Astrocyte (in vitro differentiated cells and primary cell): ENCODE results near the gene PIP4K2A. TPM values are rescaled to one million over a fixed set of nuclear protein-coding genes. Genes with fewer than 3 reads are reported as not detected.

Experiments used
- DNase-seq: peaks from one replicate; pipeline ENCODE4 v3.0.0-alpha.2; 2010; ENCODE audit warnings: low read depth
- FAIRE-seq: peaks from 2 replicates; lab custom pipeline; 2011; peaks lifted over from hg19 to GRCh38; lab: Jason Lieb, UNC
- H2AFZ ChIP-seq: 2 replicates; pipeline ENCODE4 v1.6.0; 2012; ENCODE audit warnings: low read depth, low read length, inconsistent platforms
- H3K27ac ChIP-seq: 2 replicates; pipeline ENCODE4 v1.5.1; 2011; ENCODE audit warnings: low read depth, low read length, inconsistent platforms
- H3K27me3 ChIP-seq: 2 replicates; pipeline ENCODE4 v1.6.0; 2011; ENCODE audit warnings: low read length, inconsistent platforms; ENCODE audit not compliant: insufficient read depth
- H3K36me3 ChIP-seq: 2 replicates; pipeline ENCODE4 v1.5.1; 2011; ENCODE audit warnings: low read length, inconsistent platforms; ENCODE audit not compliant: insufficient read depth
- H3K4me1 ChIP-seq: 2 replicates; pipeline ENCODE4 v1.5.1; 2011; ENCODE audit warnings: low read length, inconsistent platforms; ENCODE audit not compliant: insufficient read depth
- H3K4me2 ChIP-seq: 2 replicates; pipeline ENCODE4 v1.6.0; 2012; ENCODE audit warnings: low read length, inconsistent platforms
- H3K4me3 ChIP-seq: 2 replicates; pipeline ENCODE4 v1.5.1; 2011; ENCODE audit warnings: low read depth, mild to moderate bottlenecking, low read length, inconsistent platforms; ENCODE audit not compliant: insufficient read depth
- H3K79me2 ChIP-seq: 2 replicates; pipeline ENCODE4 v1.6.0; 2012; ENCODE audit warnings: mild to moderate bottlenecking, low read length, inconsistent platforms; ENCODE audit not compliant: insufficient read depth
- H3K9ac ChIP-seq: 2 replicates; pipeline ENCODE4 v1.6.0; 2012; ENCODE audit warnings: mild to moderate bottlenecking, low read length, inconsistent platforms
- H3K9me3 ChIP-seq: 2 replicates; pipeline ENCODE4 v1.5.1; 2012; ENCODE audit warnings: low read depth, mild to moderate bottlenecking, low read length, inconsistent platforms; ENCODE audit not compliant: insufficient read depth
- H4K20me1 ChIP-seq: 2 replicates; pipeline ENCODE4 v1.6.0; 2012; ENCODE audit warnings: low read length, inconsistent platforms; ENCODE audit not compliant: insufficient read depth
- H3K27ac Mint-ChIP-seq: one replicate; pipeline ENCODE4 v1.8.0; 2021; ENCODE audit warnings: mild to moderate bottlenecking, mixed read lengths; ENCODE audit not compliant: unreplicated experiment
- H3K27me3 Mint-ChIP-seq: one replicate; pipeline ENCODE4 v1.8.0; 2021; ENCODE audit warnings: low read depth, mixed read lengths; ENCODE audit not compliant: unreplicated experiment
- H3K36me3 Mint-ChIP-seq: one replicate; pipeline ENCODE4 v1.8.0; 2021; ENCODE audit warnings: low read depth, mixed read lengths; ENCODE audit not compliant: unreplicated experiment
- H3K4me1 Mint-ChIP-seq: one replicate; pipeline ENCODE4 v1.8.0; 2021; ENCODE audit warnings: low read depth, mixed read lengths; ENCODE audit not compliant: unreplicated experiment
- H3K4me3 Mint-ChIP-seq: one replicate; pipeline ENCODE4 v1.8.0; 2021; ENCODE audit warnings: mild to moderate bottlenecking, moderate library complexity, mixed read lengths; ENCODE audit not compliant: unreplicated experiment
- H3K9me3 Mint-ChIP-seq: one replicate; pipeline ENCODE4 v1.8.0; 2021; ENCODE audit warnings: mild to moderate bottlenecking, mixed read lengths; ENCODE audit not compliant: unreplicated experiment
- EZH2 ChIP-seq: IDR thresholded peaks from 2 replicates; pipeline ENCODE4 v1.6.1; 2012; ENCODE audit warnings: mild to moderate bottlenecking, low read length, inconsistent platforms; ENCODE audit not compliant: insufficient read depth
- total RNA-seq: library from RNA; stranded (reverse); gene quantifications from 2 replicates; pipeline ENCODE4 v1.2.1, GENCODE V29; 2021
- TF ChIP-seq, protein P1 (sequence below): IDR thresholded peaks from 2 replicates; pipeline ENCODE4 v1.5.1; 2011; ENCODE audit warnings: low read depth, mild to moderate bottlenecking, inconsistent platforms, low read length, moderate library complexity; ENCODE audit not compliant: insufficient read depth

Gene PIP4K2A
- total RNA-seq, 1 donor from 2014 or later, result 36.8 TPM

- no peak for FAIRE-seq
- Mint-ChIP-seq H3K9me3 (no peaks in the 10 kb centered on the region), H3K27ac (no peak overlapping the region), H3K36me3 (peaks cover 2% of the 10 kb centered on the region), H3K4me3 (no peak overlapping the region), H3K27me3 (no peaks in the 10 kb centered on the region), H3K4me1 (peaks cover 26% of the 10 kb centered on the region)
- Histone ChIP-seq H3K9ac (no peak overlapping the region), H3K27me3 (no peaks in the 10 kb centered on the region), H3K9me3 (no peaks in the 10 kb centered on the region), H3K27ac (no peak overlapping the region), H4K20me1 (peaks cover 30% of the 10 kb centered on the region), H3K4me2 (no peak overlapping the region), H3K4me1 (peaks cover 8% of the 10 kb centered on the region), H3K4me3 (no peak overlapping the region), H3K79me2 (peaks cover 83% of the 10 kb centered on the region), H3K36me3 (no peaks in the 10 kb centered on the region), H2AFZ (no peak overlapping the region)
- TF ChIP-seq, protein P1, sequence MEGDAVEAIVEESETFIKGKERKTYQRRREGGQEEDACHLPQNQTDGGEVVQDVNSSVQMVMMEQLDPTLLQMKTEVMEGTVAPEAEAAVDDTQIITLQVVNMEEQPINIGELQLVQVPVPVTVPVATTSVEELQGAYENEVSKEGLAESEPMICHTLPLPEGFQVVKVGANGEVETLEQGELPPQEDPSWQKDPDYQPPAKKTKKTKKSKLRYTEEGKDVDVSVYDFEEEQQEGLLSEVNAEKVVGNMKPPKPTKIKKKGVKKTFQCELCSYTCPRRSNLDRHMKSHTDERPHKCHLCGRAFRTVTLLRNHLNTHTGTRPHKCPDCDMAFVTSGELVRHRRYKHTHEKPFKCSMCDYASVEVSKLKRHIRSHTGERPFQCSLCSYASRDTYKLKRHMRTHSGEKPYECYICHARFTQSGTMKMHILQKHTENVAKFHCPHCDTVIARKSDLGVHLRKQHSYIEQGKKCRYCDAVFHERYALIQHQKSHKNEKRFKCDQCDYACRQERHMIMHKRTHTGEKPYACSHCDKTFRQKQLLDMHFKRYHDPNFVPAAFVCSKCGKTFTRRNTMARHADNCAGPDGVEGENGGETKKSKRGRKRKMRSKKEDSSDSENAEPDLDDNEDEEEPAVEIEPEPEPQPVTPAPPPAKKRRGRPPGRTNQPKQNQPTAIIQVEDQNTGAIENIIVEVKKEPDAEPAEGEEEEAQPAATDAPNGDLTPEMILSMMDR, result no peak
- no peak for TF ChIP-seq EZH2
- no peak for DNase-seq
Observed at GRCh38 chr10:22634093-22634492, 80.3 kb downstream of the PIP4K2A start.

- no peak overlapping the region for H3K4me3 ChIP-seq
- Mint-ChIP-seq H3K27me3 (no peaks in the 10 kb centered on the region), H3K27ac (no peak overlapping the region), H3K9me3 (peaks cover 1% of the 10 kb centered on the region), H3K4me1 (peaks cover 32% of the 10 kb centered on the region), H3K36me3 (peaks cover 2% of the 10 kb centered on the region), H3K4me3 (no peak overlapping the region)
- FAIRE-seq, result no peak
- no peak overlapping the region for H3K27ac ChIP-seq
- peaks cover 32% of the 10 kb centered on the region for H4K20me1 ChIP-seq
- no peaks in the 10 kb centered on the region for H3K9me3 ChIP-seq
- H3K79me2 ChIP-seq, result peaks cover 84% of the 10 kb centered on the region
- H3K4me1 ChIP-seq, result peaks cover 8% of the 10 kb centered on the region
- no peak overlapping the region for H3K4me2 ChIP-seq
- no peaks in the 10 kb centered on the region for H3K27me3 ChIP-seq
- no peak overlapping the region for H3K9ac ChIP-seq
- no peaks in the 10 kb centered on the region for H3K36me3 ChIP-seq
- H2AFZ ChIP-seq, result no peak overlapping the region
- TF ChIP-seq, protein P1, result no peak
- no peak for TF ChIP-seq EZH2
- DNase-seq, result no peak
Observed at GRCh38 chr10:22633528-22633927, 80.8 kb downstream of the PIP4K2A start.

DNA sequence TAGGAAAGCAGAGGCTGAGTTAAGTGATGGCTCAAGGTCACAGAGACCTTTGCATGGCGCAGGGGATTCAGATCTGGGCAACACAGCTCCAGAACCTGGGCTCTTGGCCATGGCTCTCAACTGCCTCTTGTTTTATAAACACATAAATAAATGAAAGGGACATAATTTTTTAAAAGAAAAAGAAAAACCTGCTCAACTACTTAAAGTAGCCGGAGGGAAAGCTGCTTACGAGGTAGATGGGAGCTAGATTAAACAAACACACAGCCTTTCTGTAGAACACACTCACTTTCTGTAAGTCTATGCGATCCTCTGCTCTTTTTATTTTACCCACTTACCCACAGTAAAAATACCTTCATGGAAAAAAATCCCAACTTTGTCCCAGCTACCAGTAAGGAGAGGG is 81.3 kb downstream of the PIP4K2A start:
- Histone ChIP-seq H2AFZ (no peak overlapping the region), H4K20me1 (peaks cover 35% of the 10 kb centered on the region), H3K9me3 (no peaks in the 10 kb centered on the region), H3K27ac (no peak overlapping the region), H3K27me3 (no peaks in the 10 kb centered on the region), H3K4me3 (no peak overlapping the region), H3K4me2 (no peak overlapping the region), H3K36me3 (no peaks in the 10 kb centered on the region), H3K9ac (no peak overlapping the region), H3K79me2 (peaks cover 84% of the 10 kb centered on the region), H3K4me1 (peaks cover 8% of the 10 kb centered on the region)
- H3K36me3 Mint-ChIP-seq, result peaks cover 2% of the 10 kb centered on the region
- H3K27ac Mint-ChIP-seq, result no peak overlapping the region
- peaks cover 36% of the 10 kb centered on the region for H3K4me1 Mint-ChIP-seq
- FAIRE-seq, result no peak
- no peak for TF ChIP-seq EZH2
- TF ChIP-seq, protein P1, result no peak
- no peak for DNase-seq
- no peaks in the 10 kb centered on the region for H3K27me3 Mint-ChIP-seq
- H3K9me3 Mint-ChIP-seq, result peaks cover 1% of the 10 kb centered on the region
- no peak overlapping the region for H3K4me3 Mint-ChIP-seq
